ENCODE results near the gene OXGR1.

GRCh38 chr13:97002581-97002980, 8.3 kb upstream of the OXGR1 start:
- TF ChIP-seq CBX5 (IDR thresholded peaks at IDR 0.05; ENCODE audit: low read depth): no peak
- TF ChIP-seq POLR2AphosphoS5 (IDR thresholded peaks at IDR 0.05; ENCODE audit: low read length): no peak
- no peak for TF ChIP-seq MTA3 (IDR thresholded peaks at IDR 0.05; ENCODE audit: borderline replicate concordance, low read length)
- no peak for TF ChIP-seq CTCF (IDR thresholded peaks at IDR 0.05 in 2 of 3, conservative IDR thresholded peaks at IDR 0.05 in 1 of 3; ENCODE audit: control insufficient read depth in 2 of 3, extremely low read depth in 1 of 3, insufficient read depth in 1 of 3, low read depth in 3 of 3, low read length in 3 of 3)
- TF ChIP-seq ATF2 (IDR thresholded peaks at IDR 0.05; ENCODE audit: low read length): no peak
- TF ChIP-seq POLR2A (IDR thresholded peaks at IDR 0.05; ENCODE audit: low read depth, low read length): no peak
- no peak for TF ChIP-seq PML (IDR thresholded peaks at IDR 0.05; ENCODE audit: low read length)
- no peak for TF ChIP-seq SUZ12 (IDR thresholded peaks at IDR 0.05; ENCODE audit: unreplicated experiment)
- no peak for TF ChIP-seq EGR1 (IDR thresholded peaks at IDR 0.05; ENCODE audit: borderline replicate concordance in 1 of 2, low read depth in 2 of 2, low read length in 2 of 2)
- TF ChIP-seq REST (IDR thresholded peaks at IDR 0.05; ENCODE audit: low read depth, low read length): no peak
